ENCODE results near the gene MEGF6.

MEGF6 gene

GRCh38 chr1:3500265-3500835 is 111.0 kb downstream of the MEGF6 start:
- DNase-seq = no peak

GRCh38 chr1:3499611-3500010 is 111.7 kb downstream of the MEGF6 start:
- no peak for DNase-seq

GRCh38 chr1:3498986-3499385 is 112.3 kb downstream of the MEGF6 start:
- DNase-seq = no peak

GRCh38 chr1:3498246-3498930 is 112.9 kb downstream of the MEGF6 start:
- no peak for DNase-seq

- DNase-seq = no peak
Observed at GRCh38 chr1:3497521-3497920, 113.8 kb downstream of the MEGF6 start.

GRCh38 chr1:3496916-3497315 is 114.4 kb downstream of the MEGF6 start:
- no peak for DNase-seq

- no peak for DNase-seq
Observed at GRCh38 chr1:3495776-3496745, 115.2 kb downstream of the MEGF6 start.

- DNase-seq = no peak
Observed at GRCh38 chr1:3494321-3495308, 116.7 kb downstream of the MEGF6 start.

GRCh38 chr1:3492545-3493246 is 118.6 kb downstream of the MEGF6 start:
- DNase-seq = no peak

GRCh38 chr1:3491291-3492246 is 119.7 kb downstream of the MEGF6 start:
- DNase-seq = peak; percentile 49

GRCh38 chr1:3490046-3490745 is 121.1 kb downstream of the MEGF6 start:
- DNase-seq = no peak

GRCh38 chr1:3488432-3488831 is 122.9 kb downstream of the MEGF6 start:
- DNase-seq = no peak

GRCh38 chr1:3485016-3485415 is 126.3 kb downstream of the MEGF6 start:
- DNase-seq = no peak

- peak; percentile 10 for DNase-seq
Observed at GRCh38 chr1:3483801-3484444, 127.4 kb downstream of the MEGF6 start.

- no peak for DNase-seq
Observed at GRCh38 chr1:3483380-3483779, 127.9 kb downstream of the MEGF6 start.

GRCh38 chr1:3482378-3482849 is 128.9 kb downstream of the MEGF6 start:
- DNase-seq = no peak

GRCh38 chr1:3481836-3482375 is 129.4 kb downstream of the MEGF6 start:
- no peak for DNase-seq

GRCh38 chr1:3481046-3481445 is 130.3 kb downstream of the MEGF6 start:
- DNase-seq = no peak

GRCh38 chr1:3480369-3480719 is 131.0 kb downstream of the MEGF6 start:
- no peak for DNase-seq

All from NCI-H1694 (cell line).